Common myeloid progenitor, CD34-positive (primary cell): Measurements from ENCODE around the gene EHBP1L1.

Experiments used
- CTCF ChIA-PET: fragments of 350-600 bp; sonication (Branson Sonifier 250); formaldehyde crosslinking; loops from one replicate; lab custom pipeline; 2021; ENCODE audit warnings: antibody characterized with exemption; lab: Charles Lee
- POLR2A ChIA-PET: fragments of 350-600 bp; sonication (Branson Sonifier 250); formaldehyde crosslinking; loops from one replicate; lab custom pipeline; 2021; ENCODE audit warnings: antibody characterized with exemption; lab: Charles Lee
- DNase-seq, 3 donors: peaks; one replicate each; pipeline versions ENCODE4 v3.0.0 to v3.0.0-alpha.2; 2013
- H3K27ac ChIP-seq, 2 experiments: 1 replicate in 1 of 2; 2 replicates in 1 of 2; pipeline ENCODE4 v1.7.0; 2013; ENCODE audit warnings: inconsistent platforms in 2 of 2, low read length in 2 of 2, mild to moderate bottlenecking in 2 of 2, low read depth in 1 of 2, moderate library complexity in 1 of 2; ENCODE audit not compliant: severe bottlenecking in 2 of 2, insufficient read depth in 1 of 2, poor library complexity in 1 of 2
- H3K27me3 ChIP-seq, 5 experiments: replicated peaks in 2 of 5; 1 replicate in 3 of 5; 2 replicates in 2 of 5; pipeline versions ENCODE4 v1.6.1 to v1.7.0; 2013; ENCODE audit warnings: low read length in 4 of 5, mild to moderate bottlenecking in 2 of 5, moderate library complexity in 2 of 5, inconsistent platforms in 1 of 5; ENCODE audit not compliant: insufficient read depth in 5 of 5, control insufficient read depth in 4 of 5
- H3K36me3 ChIP-seq, 4 experiments: 1 replicate in 2 of 4; 2 replicates in 2 of 4; pipeline versions ENCODE4 v1.6.1 to v1.7.0; 2013; ENCODE audit warnings: low read length in 3 of 4, control low read depth in 1 of 4, mild to moderate bottlenecking in 1 of 4; ENCODE audit not compliant: control insufficient read depth in 4 of 4, insufficient read depth in 4 of 4
- H3K4me1 ChIP-seq, 4 experiments: 1 replicate in 3 of 4; 2 replicates in 1 of 4; pipeline versions ENCODE4 v1.6.1 to v1.7.1; 2013; ENCODE audit warnings: low read length in 3 of 4, mild to moderate bottlenecking in 3 of 4, control low read depth in 1 of 4, inconsistent platforms in 1 of 4, moderate library complexity in 1 of 4; ENCODE audit not compliant: control insufficient read depth in 4 of 4, insufficient read depth in 4 of 4; ENCODE audit errors: control extremely low read depth in 1 of 4
- H3K4me3 ChIP-seq, 7 experiments: 1 replicate in 4 of 7; 2 replicates in 3 of 7; pipeline versions ENCODE4 v1.5.1 to v1.7.0; 2013; ENCODE audit warnings: mild to moderate bottlenecking in 7 of 7, low read length in 6 of 7, moderate library complexity in 6 of 7, inconsistent platforms in 2 of 7, low read depth in 2 of 7, control low read depth in 1 of 7; ENCODE audit not compliant: insufficient read depth in 4 of 7, control insufficient read depth in 1 of 7; ENCODE audit errors: extremely low read depth in 1 of 7
- H3K9me3 ChIP-seq, 5 experiments: 1 replicate in 4 of 5; 2 replicates in 1 of 5; pipeline versions ENCODE4 v1.6.1 to v1.7.1; 2013; ENCODE audit warnings: low read length in 4 of 5, mild to moderate bottlenecking in 2 of 5, inconsistent platforms in 1 of 5, low read depth in 1 of 5, moderate library complexity in 1 of 5; ENCODE audit not compliant: control insufficient read depth in 4 of 5, insufficient read depth in 2 of 5; ENCODE audit errors: control extremely low read depth in 1 of 5
- WGBS: methylation state at CpG from one replicate; pipeline ENCODE4 v1.1.5; 2013; ENCODE audit not compliant: insufficient coverage; 5-methylcytosine and 5-hydroxymethylcytosine counted together

The EHBP1L1 gene

DNA sequence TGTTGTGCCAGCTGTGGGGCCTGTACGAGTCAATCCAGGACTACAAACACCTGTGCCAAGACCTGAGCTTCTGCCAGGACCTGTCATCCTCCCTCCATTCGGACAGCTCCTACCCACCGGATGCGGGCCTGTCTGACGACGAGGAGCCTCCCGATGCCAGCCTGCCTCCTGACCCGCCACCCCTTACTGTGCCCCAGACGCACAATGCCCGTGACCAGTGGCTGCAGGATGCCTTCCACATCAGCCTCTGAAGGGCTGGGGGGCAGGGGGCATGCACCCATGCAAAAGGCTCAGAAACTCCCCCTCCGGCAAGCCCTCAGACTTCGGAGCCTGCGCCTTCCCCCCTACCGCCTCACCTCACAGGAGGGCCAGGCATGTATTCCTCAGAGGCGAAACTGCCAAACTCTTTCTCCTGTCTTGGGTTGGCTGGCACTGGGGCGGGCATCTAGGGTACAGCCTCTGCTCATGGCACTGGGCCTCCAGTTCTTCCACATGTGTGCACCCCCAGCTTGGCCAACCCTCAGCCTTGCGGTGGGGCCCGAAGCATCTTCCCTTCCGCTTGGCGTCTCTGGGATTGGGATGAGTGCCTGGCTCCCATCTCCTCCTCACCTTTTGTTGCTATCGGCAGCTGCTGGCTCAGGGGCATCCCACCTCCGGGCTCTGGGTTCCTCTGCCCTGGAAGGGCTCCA lies 2.3 kb upstream of the EHBP1L1 start:
- H3K36me3 ChIP-seq = peaks cover 0 to 8% (median 4%) of the 10 kb centered on the region in 4 experiments
- peak overlapping the region; percentile 7 to 76 for H3K27ac ChIP-seq
- ChIA-PET POLR2A (interaction anchor here (1.0 to 2.4 kb wide), 4 partner anchors 15 to 149 kb away, joined by 3 to 9 read pairs (median 6); no protein-coding TSS in a partner anchor), CTCF (interaction anchor here (1.1 to 16.1 kb wide), 6 partner anchors 9 to 40 kb away, joined by 3 to 239 read pairs (median 16); no protein-coding TSS in a partner anchor)
- no peaks in the 10 kb centered on the region for H3K27me3 ChIP-seq
- peaks cover 18 to 84% (median 80%) of the 10 kb centered on the region in 4 experiments for H3K4me1 ChIP-seq
- no peak for DNase-seq
- WGBS = 60% methylated on average over 21 of the region's 22 CpGs
- H3K4me3 ChIP-seq = peak overlapping the region; percentile 28 to 99 (median 76)
- no peaks in the 10 kb centered on the region for H3K9me3 ChIP-seq

DNA sequence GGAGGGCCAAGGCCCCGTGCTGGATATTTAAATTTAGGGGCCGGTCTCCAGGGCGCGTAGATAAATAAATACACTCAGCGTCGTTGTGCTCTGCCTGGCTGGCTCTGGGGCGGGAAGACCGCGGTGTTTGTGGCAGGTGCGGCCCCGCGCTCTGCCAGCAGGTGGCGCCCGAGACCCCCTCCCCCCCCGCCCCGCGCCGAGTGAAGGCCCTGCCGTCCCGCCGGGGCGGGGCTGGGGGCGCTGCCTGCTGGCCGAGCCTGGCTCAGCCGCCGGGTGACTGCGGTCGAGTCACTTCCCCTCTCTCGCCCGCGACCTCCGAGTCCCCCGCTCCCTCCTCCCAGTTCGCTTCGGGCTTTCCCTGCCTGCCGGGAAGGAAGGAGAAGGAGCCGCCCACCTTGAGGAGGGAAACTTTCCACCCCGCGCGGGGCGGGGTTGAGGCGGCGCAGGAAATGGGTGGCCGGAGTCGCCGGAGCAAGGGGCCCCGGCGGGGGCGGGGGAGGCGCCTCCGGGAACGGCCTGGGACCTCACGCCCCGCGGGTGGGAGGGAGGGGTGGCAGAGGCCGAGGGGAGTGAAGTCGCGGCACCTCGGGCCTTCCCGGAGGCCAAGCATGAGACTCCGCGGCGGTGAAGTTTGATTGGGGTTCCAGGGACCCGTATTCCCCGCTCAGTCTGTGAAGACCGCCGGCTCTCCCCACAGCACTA lies 1.6 kb upstream of the EHBP1L1 start:
- WGBS = 0% methylated on average over 42 of the region's 67 CpGs
- CTCF ChIA-PET = interaction anchor here (1.1 to 16.4 kb wide), 8 partner anchors 9 to 36 kb away, joined by 3 to 262 read pairs (median 71); no protein-coding TSS in a partner anchor
- Histone ChIP-seq H3K4me1 (peaks cover 13 to 81% (median 73%) of the 10 kb centered on the region in 4 experiments), H3K27me3 (no peaks in the 10 kb centered on the region), H3K36me3 (peaks cover 0 to 12% (median 6%) of the 10 kb centered on the region in 4 experiments), H3K4me3 (peak overlapping the region; percentile 28 to 99 (median 82)), H3K27ac (peak overlapping the region in 1 of 2 experiments; percentile 76), H3K9me3 (no peaks in the 10 kb centered on the region)
- DNase-seq = peak; percentile 96
- POLR2A ChIA-PET = interaction anchor here (1.0 to 4.1 kb wide), 3 partner anchors 12 to 34 kb away, joined by 4 to 32 read pairs (median 7); no protein-coding TSS in a partner anchor

DNA sequence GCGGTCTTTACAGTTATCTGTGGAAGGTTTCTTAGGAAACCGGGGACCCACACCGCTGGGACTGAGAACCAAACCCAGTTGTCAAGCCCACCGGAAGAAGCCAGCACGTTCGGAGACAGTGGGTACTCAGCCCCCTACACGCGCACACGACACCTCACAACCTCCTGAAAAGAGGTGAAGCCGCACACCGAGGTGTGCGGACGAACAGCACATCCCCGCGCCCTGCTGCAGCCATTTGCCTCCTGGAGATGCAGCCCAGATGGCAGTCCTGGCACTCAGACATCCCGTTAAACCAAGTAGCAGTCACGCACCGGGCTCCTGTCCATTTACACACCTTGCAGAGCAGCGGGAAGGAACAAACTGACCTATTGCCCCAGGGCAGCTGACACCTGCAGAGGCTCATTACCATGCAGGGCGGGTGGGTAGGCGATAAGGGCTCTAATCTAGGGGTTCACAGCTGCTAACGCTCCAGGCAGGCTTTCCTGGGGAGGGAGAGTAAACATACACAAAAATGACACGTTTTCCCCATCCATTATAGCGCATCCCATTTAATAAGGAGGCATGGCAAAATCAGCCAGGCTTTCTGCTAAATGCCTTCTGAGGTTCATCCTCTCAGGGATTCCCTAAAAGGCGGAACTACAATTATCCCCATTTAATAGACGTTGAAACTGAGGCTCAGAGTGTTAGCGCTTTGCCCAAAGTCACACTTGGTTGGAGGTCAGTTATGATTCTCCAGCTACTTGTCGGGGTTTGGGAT lies 864 bp upstream of the EHBP1L1 start:
- ChIA-PET POLR2A (interaction anchor here (2.1 to 4.1 kb wide), 2 partner anchors 12 to 35 kb away, joined by 7 to 32 read pairs; no protein-coding TSS in a partner anchor), CTCF (interaction anchor here (1.4 to 16.4 kb wide), 6 partner anchors 9 to 36 kb away, joined by 3 to 262 read pairs (median 8); no protein-coding TSS in a partner anchor)
- Histone ChIP-seq H3K4me3 (peak overlapping the region; percentile 19 to 91 (median 74)), H3K36me3 (peaks cover 0 to 19% (median 13%) of the 10 kb centered on the region in 4 experiments), H3K4me1 (peaks cover 9 to 74% (median 66%) of the 10 kb centered on the region in 4 experiments), H3K27ac (peak overlapping the region in 1 of 2 experiments; percentile 63), H3K27me3 (no peaks in the 10 kb centered on the region), H3K9me3 (no peaks in the 10 kb centered on the region)
- WGBS = 7% methylated on average over 24 of the region's 28 CpGs
- peak in 2 of 3 donors; percentile 51 to 73 for DNase-seq

DNA sequence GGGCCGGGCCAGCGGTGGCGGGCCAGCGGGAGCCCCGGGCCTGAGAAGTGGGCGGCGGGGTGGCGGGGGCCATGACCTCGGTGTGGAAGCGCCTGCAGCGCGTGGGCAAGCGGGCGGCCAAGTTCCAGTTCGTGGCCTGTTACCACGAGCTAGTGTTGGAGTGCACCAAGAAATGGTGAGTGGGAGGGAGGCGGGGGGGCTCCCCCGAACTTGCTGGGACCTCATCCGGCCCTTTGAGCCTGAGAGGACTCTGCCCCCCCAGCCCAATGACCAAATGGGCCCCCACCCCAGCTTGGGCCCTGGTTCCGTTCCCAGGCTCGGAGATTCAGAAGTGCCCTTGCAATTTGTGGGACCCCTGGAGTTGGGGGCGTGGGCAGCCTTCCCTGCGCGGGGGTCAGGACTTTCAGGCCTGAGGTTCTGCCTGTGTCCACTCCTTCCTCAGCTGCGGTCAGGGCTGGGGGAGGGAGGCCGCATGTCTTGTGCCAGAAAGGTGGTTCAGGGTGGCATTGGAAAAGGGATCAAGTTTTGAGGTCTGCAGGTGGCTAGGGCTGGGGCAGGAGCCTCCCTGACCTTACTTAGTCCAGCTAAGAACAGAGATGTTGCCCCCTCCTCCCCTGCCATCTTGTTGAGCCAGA lies 496 bp downstream of the EHBP1L1 start:
- CTCF ChIA-PET = interaction anchor here (1.0 to 16.4 kb wide), 6 partner anchors 8 to 37 kb away, joined by 3 to 262 read pairs (median 8); no protein-coding TSS in a partner anchor
- H3K27me3 ChIP-seq = no peaks in the 10 kb centered on the region
- peak overlapping the region in 1 of 2 experiments; percentile 70 for H3K27ac ChIP-seq
- POLR2A ChIA-PET = interaction anchor here (1.1 to 4.1 kb wide), 3 partner anchors 10 to 36 kb away, joined by 3 to 32 read pairs (median 7); no protein-coding TSS in a partner anchor
- peaks cover 0 to 29% (median 22%) of the 10 kb centered on the region in 4 experiments for H3K36me3 ChIP-seq
- peak overlapping the region; percentile 23 to 91 (median 65) for H3K4me3 ChIP-seq
- H3K9me3 ChIP-seq = no peaks in the 10 kb centered on the region
- peaks cover 5 to 64% (median 56%) of the 10 kb centered on the region in 4 experiments for H3K4me1 ChIP-seq
- WGBS = 12% methylated on average over 12 of the region's 26 CpGs
- no peak for DNase-seq

DNA sequence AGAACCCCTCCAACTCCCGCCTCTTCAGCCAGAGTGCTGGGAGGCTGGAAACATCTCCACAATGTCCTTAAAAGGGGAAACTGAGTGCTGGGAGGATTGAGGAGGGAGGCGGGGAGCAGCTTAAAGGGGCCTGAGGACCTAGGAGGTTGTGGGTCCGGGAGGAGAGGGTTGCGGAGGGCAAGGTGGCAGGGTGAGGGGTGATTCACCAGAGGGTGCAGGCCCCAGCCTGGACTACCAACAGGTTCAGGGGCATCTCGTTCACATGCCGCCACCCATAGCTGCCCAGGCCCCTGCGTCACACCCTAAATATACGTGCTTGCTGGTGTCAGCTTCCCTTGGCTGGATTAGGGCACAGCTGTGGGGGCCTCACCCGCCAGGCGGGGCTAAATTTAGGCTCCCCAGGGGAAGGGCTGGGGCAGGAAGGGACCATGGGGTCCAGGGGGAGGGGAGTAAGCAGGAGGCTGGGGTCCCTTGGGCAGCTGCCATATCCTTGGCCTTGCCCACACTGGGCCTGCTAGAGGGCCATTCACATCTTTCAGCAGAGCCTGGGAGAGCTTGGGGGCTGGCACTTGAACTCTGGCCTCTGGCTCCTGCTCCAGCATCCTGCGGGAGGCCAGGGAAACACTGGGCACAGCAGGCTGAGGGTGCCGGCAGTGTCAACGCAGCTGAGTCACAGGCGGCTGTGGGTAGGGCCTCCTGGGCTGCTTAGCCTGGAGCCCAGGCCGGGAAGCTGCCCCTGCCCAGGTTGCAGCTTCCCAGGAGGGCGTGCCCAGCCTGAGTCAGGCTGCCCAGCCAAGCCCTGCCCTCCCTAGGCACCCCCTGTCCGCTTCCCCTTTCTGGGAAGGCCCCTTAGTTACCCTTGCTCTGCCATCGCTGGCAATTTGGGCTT lies 1.3 kb downstream of the EHBP1L1 start:
- Histone ChIP-seq H3K4me3 (peak overlapping the region in 6 of 7 experiments; percentile 50 to 91 (median 68)), H3K27me3 (no peaks in the 10 kb centered on the region), H3K4me1 (peaks cover 0 to 57% (median 49%) of the 10 kb centered on the region in 4 experiments), H3K36me3 (peaks cover 0 to 36% (median 25%) of the 10 kb centered on the region in 4 experiments), H3K9me3 (no peaks in the 10 kb centered on the region), H3K27ac (peak overlapping the region; percentile 19 to 70)
- peak; percentile 72 to 84 (median 84) for DNase-seq
- WGBS = 20% methylated on average over 14 of the region's 18 CpGs
- ChIA-PET POLR2A (interaction anchor here (0.6 to 4.1 kb wide), 5 partner anchors 9 to 473 kb away, joined by 3 to 32 read pairs (median 4); partner anchors contain the start of genes MAP3K11 and SCYL1), CTCF (interaction anchor here (0.8 to 16.4 kb wide), 6 partner anchors 13 to 449 kb away, joined by 3 to 262 read pairs (median 8); no protein-coding TSS in a partner anchor)
